Measurements from ENCODE around the gene NSUN3. TPM values are rescaled to one million over a fixed set of nuclear protein-coding genes. Genes with fewer than 3 reads are reported as not detected.

The NSUN3 gene
- total and polyA plus RNA-seq, 2 of the 8 experiments (the other 6 are each of a cell fraction or from before 2014, with no cell fraction given): 2.1 to 5.1 TPM

DNA sequence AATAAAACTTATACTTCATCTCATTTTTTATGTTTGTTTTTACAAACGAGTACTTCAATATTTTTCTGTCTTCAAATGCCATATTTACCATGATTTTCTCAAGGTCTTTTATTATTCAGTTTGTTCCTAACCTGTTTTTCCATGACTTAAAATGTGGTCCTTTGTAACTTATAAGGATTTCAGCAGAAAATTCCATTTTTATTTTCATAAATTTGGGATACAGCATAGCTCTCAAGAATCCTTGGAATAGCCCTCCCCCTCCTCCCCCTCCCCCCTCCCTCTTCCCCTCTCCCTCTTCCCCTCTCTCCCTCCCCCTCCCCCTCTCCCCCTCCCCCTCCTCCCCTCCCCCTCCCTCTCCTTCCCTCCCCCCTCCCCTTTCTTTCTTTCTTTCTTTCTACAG is 19.6 kb upstream of the NSUN3 start:
- no peak overlapping the region for H3K9ac ChIP-seq (replicated peaks in 1 of 4; ENCODE audit: extremely low read depth in 1 of 4, low read depth in 3 of 4, low read length in 3 of 4)
- H2BK12ac ChIP-seq (ENCODE audit: low read depth, low read length): no peak overlapping the region
- no peaks in the 10 kb centered on the region for H3K79me1 ChIP-seq (ENCODE audit: low read depth, low read length)
- H2BK20ac ChIP-seq (ENCODE audit: low read length): no peak overlapping the region
- no peaks in the 10 kb centered on the region for H3K4me1 ChIP-seq (replicated peaks in 1 of 4; ENCODE audit: control insufficient read depth in 3 of 4, insufficient read depth in 4 of 4, low read length in 3 of 4)
- H3K9me3 ChIP-seq (ENCODE audit: insufficient read depth in 2 of 2, low read depth in 1 of 2, low read length in 1 of 2): peaks cover 0 to 14% of the 10 kb centered on the region in 2 experiments; a peak in 3 of 4 replicates
- H3K23ac ChIP-seq (ENCODE audit: insufficient read length): no peak overlapping the region
- H3K23me2 ChIP-seq (ENCODE audit: low read depth, low read length): no peaks in the 10 kb centered on the region
- H3K4me3 ChIP-seq (ENCODE audit: extremely low read depth in 1 of 4, insufficient read depth in 2 of 4, low read depth in 3 of 4, low read length in 4 of 4): no peak overlapping the region
- 95% methylated on average over 1 of the region's 1 CpG; no CpG with 5 or more reads in 1 of the 2 experiments for WGBS, 2 experiments (ENCODE audit: extremely low coverage in 1 of 2, insufficient coverage in 1 of 2, insufficient read length in 1 of 2, insufficient replicate concordance in 2 of 2, low coverage in 1 of 2, low lambda C conversion rate in 2 of 2, missing lambda C conversion rate in 1 of 2)
- H3K14ac ChIP-seq (ENCODE audit: insufficient read length): no peak overlapping the region
- H4K91ac ChIP-seq (replicated peaks; ENCODE audit: insufficient read length, low read length): no peak overlapping the region
- H4K8ac ChIP-seq (ENCODE audit: extremely low read depth, insufficient read depth, low read length): no peak overlapping the region
- H2AFZ ChIP-seq (ENCODE audit: low read length): no peak overlapping the region
- no peak for DNase-seq (ENCODE audit: low read depth in 1 of 2, low spot score in 2 of 2)
- no peak overlapping the region for H2BK15ac ChIP-seq (ENCODE audit: low read length)
- peaks cover 0 to 23% (median 3%) of the 10 kb centered on the region in 4 experiments; a peak in 3 of 8 replicates for H3K36me3 ChIP-seq (ENCODE audit: control insufficient read depth in 2 of 4, insufficient read depth in 4 of 4, low read length in 3 of 4)
- H3K4ac ChIP-seq (replicated peaks; ENCODE audit: insufficient read length, low read depth, low read length): no peak overlapping the region
- ChIA-PET POLR2A (ENCODE audit: partially characterized antibody) (no interaction called here), CTCF (ENCODE audit: partially characterized antibody) (no interaction called here)
- no peak for FAIRE-seq
- no peak overlapping the region for H2BK5ac ChIP-seq (ENCODE audit: low read depth, low read length)
- no peak overlapping the region for H2AK5ac ChIP-seq (ENCODE audit: low read depth, low read length)
- no peak overlapping the region for H2BK120ac ChIP-seq (replicated peaks; ENCODE audit: low read depth, low read length)
- no peaks in the 10 kb centered on the region for H3K27me3 ChIP-seq (replicated peaks in 1 of 4; ENCODE audit: control insufficient read depth in 3 of 4, extremely low read depth in 1 of 4, insufficient read depth in 3 of 4, low read length in 3 of 4)
- no peaks in the 10 kb centered on the region for H4K20me1 ChIP-seq (replicated peaks in 1 of 2; ENCODE audit: control insufficient read depth in 1 of 2, insufficient read depth in 2 of 2, low read length in 2 of 2)
- H3K4me2 ChIP-seq (ENCODE audit: insufficient read depth in 1 of 2, low read depth in 2 of 2, low read length in 2 of 2): no peak overlapping the region
- H3K79me2 ChIP-seq (ENCODE audit: control insufficient read depth in 1 of 2, insufficient read depth in 2 of 2, low read length in 2 of 2): no peaks in the 10 kb centered on the region
- H3K18ac ChIP-seq (ENCODE audit: extremely low read depth, low read length): no peak overlapping the region
- no peak overlapping the region for H3K27ac ChIP-seq (ENCODE audit: low read depth, low read length)
- no peak overlapping the region for H3K56ac ChIP-seq (replicated peaks; ENCODE audit: insufficient read length, low read depth, low read length)
- no peak overlapping the region for H4K5ac ChIP-seq (ENCODE audit: insufficient read length, low read depth, low read length)
- TF ChIP-seq SIN3A (conservative IDR thresholded peaks at IDR 0.05 in 1 of 2, IDR thresholded peaks at IDR 0.05 in 1 of 2; ENCODE audit: low read depth in 1 of 2, low read length in 2 of 2): no peak
- no peak for TF ChIP-seq MAFK (IDR thresholded peaks at IDR 0.05; ENCODE audit: low read depth, low read length)
- TF ChIP-seq KDM1A (IDR thresholded peaks at IDR 0.05; ENCODE audit: borderline replicate concordance, low read length): no peak
- no peak for TF ChIP-seq SP4 (IDR thresholded peaks at IDR 0.05; ENCODE audit: low read length)
- no peak for TF ChIP-seq CREB1 (IDR thresholded peaks at IDR 0.05)
- TF ChIP-seq POU5F1 (IDR thresholded peaks at IDR 0.05; ENCODE audit: low read depth, low read length): no peak
- no peak for TF ChIP-seq GTF2F1 (IDR thresholded peaks at IDR 0.05; ENCODE audit: borderline replicate concordance, low read depth, low read length)
- TF ChIP-seq JUND (IDR thresholded peaks at IDR 0.05; ENCODE audit: low read length): no peak
- no peak for TF ChIP-seq PHF8 (conservative IDR thresholded peaks at IDR 0.05; ENCODE audit: low read depth, low read length)
- no peak for TF ChIP-seq NRF1 (IDR thresholded peaks at IDR 0.05; ENCODE audit: low read depth, low read length)
- TF ChIP-seq TCF12 (IDR thresholded peaks at IDR 0.05; ENCODE audit: low read depth, low read length): no peak
- no peak for TF ChIP-seq TEAD4 (IDR thresholded peaks at IDR 0.05; ENCODE audit: low read depth, low read length)
- no peak for TF ChIP-seq CTBP2 (IDR thresholded peaks at IDR 0.05; ENCODE audit: borderline replicate concordance, insufficient read depth, insufficient read length, low read length)
- TF ChIP-seq HDAC2 (IDR thresholded peaks at IDR 0.05; ENCODE audit: borderline replicate concordance in 1 of 2, low read depth in 2 of 2, low read length in 2 of 2): no peak
- TF ChIP-seq NANOG (IDR thresholded peaks at IDR 0.05; ENCODE audit: insufficient read depth, low read depth, low read length, poor library complexity, severe bottlenecking): no peak
